GM23338 (cell line): ENCODE results near the gene KIF18B. TPM values are rescaled to one million over a fixed set of nuclear protein-coding genes. Genes with fewer than 3 reads are reported as not detected.

Experiments
- ATAC-seq: fragments of 200-7000 bp; cut with Tn5 transposase; 3 replicates; pipeline ENCODE4 v1.9.1; 2020
- DNase-seq: peaks from one replicate; pipeline ENCODE4 v3.0.0-alpha.2; 2015; ENCODE audit warnings: low spot score
- H2AFZ ChIP-seq: fragments of 200-600 bp; sonication (generic); 2 replicates; pipeline ENCODE4 v1.8.0; 2016; ENCODE audit warnings: antibody characterized with exemption, mild to moderate bottlenecking, moderate library complexity
- H3F3A ChIP-seq: fragments of 200-600 bp; sonication (generic); replicated peaks from 2 replicates; pipeline ENCODE4 v1.8.0; 2017; ENCODE audit warnings: antibody characterized with exemption, mixed run types, low read depth
- H3K27ac ChIP-seq: fragments of 200-600 bp; sonication (generic); 2 replicates; pipeline ENCODE4 v1.6.1; 2016; ENCODE audit warnings: low read depth
- H3K27me3 ChIP-seq: fragments of 200-600 bp; sonication (generic); 2 replicates; pipeline ENCODE4 v1.8.0; 2016; ENCODE audit warnings: mild to moderate bottlenecking, mixed run types, moderate library complexity; ENCODE audit not compliant: insufficient read depth
- H3K36me3 ChIP-seq: fragments of 200-600 bp; sonication (generic); 2 replicates; pipeline ENCODE4 v1.8.0; 2016; ENCODE audit warnings: mild to moderate bottlenecking; ENCODE audit not compliant: insufficient read depth
- H3K4me1 ChIP-seq: fragments of 200-600 bp; sonication (generic); 2 replicates; pipeline ENCODE4 v1.8.0; 2016; ENCODE audit warnings: mild to moderate bottlenecking, moderate library complexity; ENCODE audit not compliant: insufficient read depth
- H3K4me2 ChIP-seq: fragments of 200-600 bp; sonication (generic); 2 replicates; pipeline ENCODE4 v1.7.1; 2017; ENCODE audit warnings: mixed run types
- H3K4me3 ChIP-seq: fragments of 200-600 bp; sonication (generic); 2 replicates; pipeline ENCODE4 v1.6.1; 2016; ENCODE audit warnings: mixed run types
- H3K79me2 ChIP-seq: fragments of 200-600 bp; sonication (generic); replicated peaks from 2 replicates; pipeline ENCODE4 v1.8.0; 2017; ENCODE audit warnings: mild to moderate bottlenecking; ENCODE audit not compliant: insufficient read depth
- H3K9me2 ChIP-seq: fragments of 200-600 bp; sonication (generic); 2 replicates; pipeline ENCODE4 v1.8.0; 2017; ENCODE audit not compliant: insufficient read depth
- H4K20me1 ChIP-seq: fragments of 200-600 bp; sonication (generic); replicated peaks from 2 replicates; pipeline ENCODE4 v1.8.0; 2017; ENCODE audit warnings: mild to moderate bottlenecking; ENCODE audit not compliant: insufficient read depth
- H3K27ac Mint-ChIP-seq: 2 replicates; pipeline ENCODE4 v1.8.0; 2020; ENCODE audit warnings: inconsistent platforms, mild to moderate bottlenecking, moderate library complexity, mixed read lengths
- H3K27me3 Mint-ChIP-seq: 3 replicates; pipeline ENCODE4 v1.8.0; 2022; ENCODE audit warnings: low read depth, mild to moderate bottlenecking, moderate library complexity, mixed read lengths, inconsistent platforms; ENCODE audit not compliant: insufficient read depth, poor library complexity
- H3K36me3 Mint-ChIP-seq: 3 replicates; pipeline ENCODE4 v1.8.0; 2021; ENCODE audit warnings: low read depth, mild to moderate bottlenecking, inconsistent platforms, moderate library complexity, mixed read lengths
- H3K4me1 Mint-ChIP-seq: 3 replicates; pipeline ENCODE4 v1.8.0; 2020; ENCODE audit warnings: mild to moderate bottlenecking, inconsistent platforms, mixed read lengths
- H3K4me3 Mint-ChIP-seq: 3 replicates; pipeline ENCODE4 v1.8.0; 2021; ENCODE audit warnings: moderate library complexity, mild to moderate bottlenecking, inconsistent platforms, mixed read lengths
- H3K9me3 Mint-ChIP-seq: 3 replicates; pipeline ENCODE4 v1.8.0; 2020; ENCODE audit warnings: moderate library complexity, mild to moderate bottlenecking, inconsistent platforms, mixed read lengths
- ETS1 ChIP-seq: IDR thresholded peaks from 2 replicates; pipeline ENCODE4 v1.6.1; 2016; ENCODE audit warnings: antibody characterized with exemption
- EZH2 ChIP-seq: fragments of 200-600 bp; sonication (generic); IDR thresholded peaks from one replicate; pipeline ENCODE4 v1.8.0; 2017; ENCODE audit warnings: antibody characterized with exemption, mild to moderate bottlenecking, low read depth; ENCODE audit not compliant: unreplicated experiment
- EZH2phosphoT487 ChIP-seq: fragments of 200-600 bp; sonication (generic); IDR thresholded peaks from one replicate; pipeline ENCODE4 v1.8.1; 2018; ENCODE audit warnings: antibody characterized with exemption; ENCODE audit not compliant: unreplicated experiment
- JUNB ChIP-seq: IDR thresholded peaks from one replicate; pipeline ENCODE4 v1.6.1; 2016; ENCODE audit warnings: antibody characterized with exemption; ENCODE audit not compliant: unreplicated experiment
- NANOG ChIP-seq: IDR thresholded peaks from 2 replicates; pipeline ENCODE4 v1.6.1; 2016; ENCODE audit warnings: antibody characterized with exemption, borderline replicate concordance
- POLR2AphosphoS5 ChIP-seq: IDR thresholded peaks from 2 replicates; pipeline ENCODE4 v1.6.1; 2016; ENCODE audit warnings: antibody characterized with exemption, low read depth
- REST ChIP-seq: IDR thresholded peaks from one replicate; pipeline ENCODE4 v1.6.1; 2018; ENCODE audit warnings: antibody characterized with exemption; ENCODE audit not compliant: unreplicated experiment
- STAT1 ChIP-seq: IDR thresholded peaks from one replicate; pipeline ENCODE4 v1.6.1; 2016; ENCODE audit warnings: antibody characterized with exemption; ENCODE audit not compliant: unreplicated experiment
- ZNF114 ChIP-seq: fragments of 250-450 bp; sonication (Bioruptor Pico); IDR thresholded peaks from 2 replicates; pipeline ENCODE4 v1.5.0; 2020; ENCODE audit warnings: mild to moderate bottlenecking, moderate library complexity
- polyA plus RNA-seq: library from polyadenylated mRNA; unstranded; fragments of >200 nt; fragmentation: Nextera tagmentation; extraction: Ambion mirVana; gene quantifications from 2 replicates; pipeline ENCODE4 v1.2.1, GENCODE V29; 2016
- total RNA-seq: library from RNA; depleted of rRNA; stranded (reverse); fragments of >200 nt; shearing (Covaris generic); gene quantifications from 2 replicates; pipeline ENCODE4 v1.2.3, GENCODE V29; 2014
- TF ChIP-seq, protein P1 (sequence below), 2 experiments: fragments of 200-600 bp in 1 of 2; sonication (generic) in 1 of 2; conservative IDR thresholded peaks; 2 replicates each; pipeline versions ENCODE4 v1.5.1 to v1.6.1; 2016 to 2017; ENCODE audit warnings: antibody characterized with exemption in 2 of 2, low read depth in 2 of 2, mild to moderate bottlenecking in 2 of 2, moderate library complexity in 1 of 2

The KIF18B gene
- total and polyA plus RNA-seq, 2 experiments from 2014 or later, result 14.1 to 28.4 TPM

DNA sequence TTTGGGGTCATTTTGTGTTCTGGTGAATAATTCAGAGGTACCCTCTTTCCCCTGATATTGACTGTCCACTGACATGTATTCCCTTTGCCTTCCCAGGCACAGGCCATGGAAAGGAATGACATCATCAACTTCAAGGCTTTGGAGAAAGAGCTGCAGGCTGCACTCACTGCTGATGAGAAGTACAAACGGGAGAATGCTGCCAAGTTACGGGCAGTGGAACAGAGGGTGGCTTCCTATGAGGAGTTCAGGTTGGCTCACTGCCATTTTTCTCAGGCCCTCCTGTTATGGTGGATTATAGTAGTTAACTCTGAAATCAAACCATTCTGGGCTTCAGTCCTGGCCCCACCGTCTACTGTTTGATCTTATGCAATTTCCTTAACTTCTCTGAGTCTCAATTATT, 46.7 kb downstream of the KIF18B start:
- no peak overlapping the region for H2AFZ ChIP-seq
- H3K36me3 ChIP-seq, result no peaks in the 10 kb centered on the region; the same call in 1 of the 2 replicates
- H3F3A ChIP-seq, result no peaks in the 10 kb centered on the region; the same call in 1 of the 2 replicates
- H3K27ac ChIP-seq, result no peak overlapping the region
- no peaks in the 10 kb centered on the region for H3K27me3 ChIP-seq
- TF ChIP-seq ETS1, result no peak
- TF ChIP-seq JUNB, result no peak
- no peak for TF ChIP-seq ZNF114 (CRISPR knock-in tag)
- no peak for TF ChIP-seq NANOG
- TF ChIP-seq STAT1, result no peak
- ATAC-seq (no peak), DNase-seq (no peak)
- peaks cover 12% of the 10 kb centered on the region for H3K4me1 Mint-ChIP-seq
- no peaks in the 10 kb centered on the region for H3K9me3 Mint-ChIP-seq
- H3K27ac Mint-ChIP-seq, result no peak overlapping the region
- no peak overlapping the region for H3K4me3 ChIP-seq
- no peak overlapping the region for H3K4me3 Mint-ChIP-seq
- H3K27me3 Mint-ChIP-seq, result peaks cover 16% of the 10 kb centered on the region
- H3K4me1 ChIP-seq, result peaks cover 14% of the 10 kb centered on the region; the same call in 1 of the 2 replicates
- peaks cover 3% of the 10 kb centered on the region; the same call in 1 of the 3 replicates for H3K36me3 Mint-ChIP-seq
- no peak overlapping the region for H3K4me2 ChIP-seq
- peaks cover 3% of the 10 kb centered on the region; the same call in 1 of the 2 replicates for H4K20me1 ChIP-seq
- H3K79me2 ChIP-seq, result peaks cover 32% of the 10 kb centered on the region
- no peaks in the 10 kb centered on the region for H3K9me2 ChIP-seq

DNA sequence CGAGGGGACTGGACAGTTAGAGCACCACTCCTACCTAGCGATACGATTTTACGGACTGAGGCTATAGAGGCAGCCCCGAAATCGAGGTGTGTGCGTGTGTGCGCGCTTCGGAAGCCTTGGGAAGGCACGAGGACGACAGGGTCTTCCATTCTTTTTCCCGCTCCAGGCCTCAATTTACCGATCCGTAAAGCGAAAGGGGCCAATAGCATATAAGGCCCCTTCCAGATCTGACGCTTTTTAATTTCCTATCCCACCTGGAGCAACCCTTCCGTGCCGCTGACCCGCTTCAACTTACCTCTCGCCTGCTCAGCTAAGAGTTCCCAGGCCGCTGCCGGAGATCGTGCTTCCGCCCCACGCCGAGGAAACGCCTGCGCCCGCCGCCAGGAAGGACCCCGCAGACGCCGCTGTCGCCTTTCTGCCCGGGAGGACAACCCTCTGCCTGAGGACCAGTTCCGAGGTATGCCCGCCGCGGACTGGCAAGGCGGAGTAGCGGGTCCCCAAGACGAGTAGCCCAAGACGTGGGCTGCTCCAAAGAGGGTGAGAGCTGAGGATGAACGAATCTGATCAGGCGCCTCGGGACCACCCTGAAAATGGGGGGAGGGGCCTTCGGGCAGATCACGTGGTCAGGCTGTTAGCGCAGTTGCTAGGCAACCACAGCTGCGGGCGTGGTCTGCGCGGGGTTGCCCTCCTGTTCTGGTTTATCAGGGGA, 48.3 kb downstream of the KIF18B start, which contains the start of gene EFTUD2:
EFTUD2 (minus strand) TSS at position 372 of the 709 bp plus-strand sequence. CDS start 4,924 bp downstream, outside the sequence.
- no peaks in the 10 kb centered on the region for H3K27me3 ChIP-seq
- peaks cover 49% of the 10 kb centered on the region for H3K79me2 ChIP-seq
- Mint-ChIP-seq H3K9me3 (no peaks in the 10 kb centered on the region), H3K4me3 (peak within 1 kb of the TSS; percentile 97), H3K4me1 (peaks cover 5% of the 10 kb centered on the region), H3K27ac (peak within 1 kb of the TSS; percentile 100), H3K27me3 (peaks cover 11% of the 10 kb centered on the region), H3K36me3 (peaks cover 11% of the 10 kb centered on the region; the same call in 2 of the 3 replicates)
- ATAC-seq (peak; percentile 89), DNase-seq (peak; percentile 93)
- H3K9me2 ChIP-seq, result no peaks in the 10 kb centered on the region
- peaks cover 4% of the 10 kb centered on the region for H3K36me3 ChIP-seq
- H3K4me1 ChIP-seq, result peaks cover 14% of the 10 kb centered on the region; the same call in 1 of the 2 replicates
- H4K20me1 ChIP-seq, result peaks cover 19% of the 10 kb centered on the region; the same call in 1 of the 2 replicates
- no peaks in the 10 kb centered on the region; the same call in 1 of the 2 replicates for H3F3A ChIP-seq
- peak within 1 kb of the TSS; percentile 100 for H3K27ac ChIP-seq
- H2AFZ ChIP-seq, result peak within 1 kb of the TSS; percentile 98
- H3K4me3 ChIP-seq, result peak within 1 kb of the TSS; percentile 96
- peak within 1 kb of the TSS; percentile 99 for H3K4me2 ChIP-seq
- TF ChIP-seq, protein P1, sequence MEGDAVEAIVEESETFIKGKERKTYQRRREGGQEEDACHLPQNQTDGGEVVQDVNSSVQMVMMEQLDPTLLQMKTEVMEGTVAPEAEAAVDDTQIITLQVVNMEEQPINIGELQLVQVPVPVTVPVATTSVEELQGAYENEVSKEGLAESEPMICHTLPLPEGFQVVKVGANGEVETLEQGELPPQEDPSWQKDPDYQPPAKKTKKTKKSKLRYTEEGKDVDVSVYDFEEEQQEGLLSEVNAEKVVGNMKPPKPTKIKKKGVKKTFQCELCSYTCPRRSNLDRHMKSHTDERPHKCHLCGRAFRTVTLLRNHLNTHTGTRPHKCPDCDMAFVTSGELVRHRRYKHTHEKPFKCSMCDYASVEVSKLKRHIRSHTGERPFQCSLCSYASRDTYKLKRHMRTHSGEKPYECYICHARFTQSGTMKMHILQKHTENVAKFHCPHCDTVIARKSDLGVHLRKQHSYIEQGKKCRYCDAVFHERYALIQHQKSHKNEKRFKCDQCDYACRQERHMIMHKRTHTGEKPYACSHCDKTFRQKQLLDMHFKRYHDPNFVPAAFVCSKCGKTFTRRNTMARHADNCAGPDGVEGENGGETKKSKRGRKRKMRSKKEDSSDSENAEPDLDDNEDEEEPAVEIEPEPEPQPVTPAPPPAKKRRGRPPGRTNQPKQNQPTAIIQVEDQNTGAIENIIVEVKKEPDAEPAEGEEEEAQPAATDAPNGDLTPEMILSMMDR (conservative IDR thresholded peaks at IDR 0.05; ENCODE audit: low read depth in 2 of 2), result no peak
- TF ChIP-seq EZH2phosphoT487 (no peak), NANOG (no peak), JUNB (no peak), ZNF114 (CRISPR knock-in tag) (no peak), STAT1 (no peak), ETS1 (peak; percentile 86), POLR2AphosphoS5 (peak; percentile 82), EZH2 (no peak), REST (no peak)
